HuH-7 (cell line): Measurements from ENCODE around the gene GDPD3.

Source experiments
- DNase-seq: peaks from one replicate; pipeline ENCODE4 v3.0.0; 2011; ENCODE audit warnings: low spot score

Gene GDPD3

GRCh38 chr16:30077656-30078055, 35.7 kb downstream of the GDPD3 start:
- DNase-seq = no peak

GRCh38 chr16:30076276-30076791, 37.0 kb downstream of the GDPD3 start:
- no peak for DNase-seq

- DNase-seq = peak; percentile 98
These were observed 37.6 kb downstream of the GDPD3 start, which contains the start of gene PPP4C for GRCh38 chr16:30075503-30076275. TSS of gene PPP4C (plus strand) at chr16:30075994. CDS start at chr16:30076378, 384 bp downstream.

GRCh38 chr16:30070490-30070889, 42.8 kb downstream of the GDPD3 start:
- no peak for DNase-seq

GRCh38 chr16:30069611-30070462, 43.5 kb downstream of the GDPD3 start:
- DNase-seq = no peak

- DNase-seq = no peak
These were observed 44.4 kb downstream of the GDPD3 start for GRCh38 chr16:30068750-30069610.

- DNase-seq = no peak
These were observed 45.0 kb downstream of the GDPD3 start for GRCh38 chr16:30068333-30068732.

GRCh38 chr16:30067584-30067916, 45.8 kb downstream of the GDPD3 start:
- no peak for DNase-seq

GRCh38 chr16:30066761-30067583, 46.4 kb downstream of the GDPD3 start:
- no peak for DNase-seq

GRCh38 chr16:30065943-30066760, 47.2 kb downstream of the GDPD3 start:
- DNase-seq = no peak

- peak; percentile 93 for DNase-seq
These were observed 48.0 kb downstream of the GDPD3 start, which contains the start of gene ALDOA for GRCh38 chr16:30065102-30065942. TSS of gene ALDOA (plus strand) at chr16:30065760. CDS start at chr16:30066898, 1,138 bp downstream.

- DNase-seq = no peak
These were observed 48.6 kb downstream of the GDPD3 start for GRCh38 chr16:30064729-30065101.

GRCh38 chr16:30063893-30064728, 49.2 kb downstream of the GDPD3 start:
- DNase-seq = peak; percentile 74

GRCh38 chr16:30063278-30063892, 50.0 kb downstream of the GDPD3 start:
- no peak for DNase-seq

- DNase-seq = no peak
These were observed 52.3 kb downstream of the GDPD3 start for GRCh38 chr16:30060836-30061554.

- DNase-seq = no peak
These were observed 53.0 kb downstream of the GDPD3 start for GRCh38 chr16:30060346-30060745.

GRCh38 chr16:30054959-30055553, 58.3 kb downstream of the GDPD3 start:
- DNase-seq = peak; percentile 94
